ENCODE measurements around the gene PORCN.

PORCN gene

DNA sequence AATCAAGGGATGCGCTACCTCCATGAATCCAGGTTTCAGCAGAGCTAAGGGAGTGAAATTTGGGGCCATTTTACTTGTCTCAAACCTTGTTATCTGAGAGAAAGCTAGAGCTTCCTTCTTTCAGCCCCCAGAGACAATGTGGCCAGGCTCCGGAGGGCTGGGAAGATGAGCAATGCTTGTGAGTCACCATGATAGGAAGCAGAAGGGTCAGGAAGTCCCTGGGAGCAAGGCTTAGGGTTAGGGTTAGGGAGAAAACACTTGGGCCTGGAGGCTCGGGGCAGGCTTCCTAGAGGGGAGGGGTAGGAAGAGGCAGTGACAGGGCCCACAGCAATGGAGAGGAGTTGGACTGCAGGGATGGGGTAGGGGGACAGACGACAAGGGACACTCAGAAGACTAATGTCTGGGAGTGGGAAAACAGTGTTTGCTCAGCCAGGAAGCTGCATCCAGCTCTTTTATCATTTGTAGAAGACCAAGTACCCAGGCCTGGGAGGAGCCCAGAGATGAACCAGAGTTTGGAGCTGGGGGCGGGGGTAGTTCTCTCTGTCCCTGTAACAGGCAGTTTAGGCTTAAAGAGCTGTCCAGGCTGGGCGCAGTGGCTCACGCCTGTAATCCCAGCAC lies 16.4 kb upstream of the PORCN start:
- DNase-seq (ENCODE audit: low read depth) = no peak
- H3K4me3 ChIP-seq (ENCODE audit: low read depth, low read length) = no peak overlapping the region
- TF ChIP-seq, protein P1, sequence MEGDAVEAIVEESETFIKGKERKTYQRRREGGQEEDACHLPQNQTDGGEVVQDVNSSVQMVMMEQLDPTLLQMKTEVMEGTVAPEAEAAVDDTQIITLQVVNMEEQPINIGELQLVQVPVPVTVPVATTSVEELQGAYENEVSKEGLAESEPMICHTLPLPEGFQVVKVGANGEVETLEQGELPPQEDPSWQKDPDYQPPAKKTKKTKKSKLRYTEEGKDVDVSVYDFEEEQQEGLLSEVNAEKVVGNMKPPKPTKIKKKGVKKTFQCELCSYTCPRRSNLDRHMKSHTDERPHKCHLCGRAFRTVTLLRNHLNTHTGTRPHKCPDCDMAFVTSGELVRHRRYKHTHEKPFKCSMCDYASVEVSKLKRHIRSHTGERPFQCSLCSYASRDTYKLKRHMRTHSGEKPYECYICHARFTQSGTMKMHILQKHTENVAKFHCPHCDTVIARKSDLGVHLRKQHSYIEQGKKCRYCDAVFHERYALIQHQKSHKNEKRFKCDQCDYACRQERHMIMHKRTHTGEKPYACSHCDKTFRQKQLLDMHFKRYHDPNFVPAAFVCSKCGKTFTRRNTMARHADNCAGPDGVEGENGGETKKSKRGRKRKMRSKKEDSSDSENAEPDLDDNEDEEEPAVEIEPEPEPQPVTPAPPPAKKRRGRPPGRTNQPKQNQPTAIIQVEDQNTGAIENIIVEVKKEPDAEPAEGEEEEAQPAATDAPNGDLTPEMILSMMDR (IDR thresholded peaks at IDR 0.05; ENCODE audit: insufficient read depth, low read depth, low read length, missing control alignments) = no peak

DNA sequence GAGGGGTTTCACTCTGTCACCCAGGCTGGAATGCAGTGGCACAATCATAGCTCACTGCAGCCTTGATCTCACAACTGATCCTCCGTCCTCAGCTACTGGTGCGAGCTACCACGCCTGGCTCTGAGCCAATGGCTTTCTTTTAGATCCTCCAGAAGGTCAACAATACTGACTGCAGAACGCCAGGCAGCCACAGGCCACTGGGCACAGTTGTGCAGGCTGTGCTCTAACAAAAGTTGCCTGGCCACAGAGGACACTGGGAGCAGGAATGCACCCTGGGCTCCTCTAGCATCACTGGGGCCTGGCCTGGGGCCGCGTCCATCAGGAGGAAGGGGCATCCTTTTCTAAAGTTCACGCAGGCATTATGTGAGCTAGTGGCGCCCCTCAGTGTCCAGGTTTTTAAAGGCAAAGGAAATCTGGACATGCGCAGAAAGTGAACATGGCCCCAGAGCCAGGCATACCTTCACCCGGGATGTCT lies 14.9 kb upstream of the PORCN start:
- no peak for DNase-seq (ENCODE audit: low read depth)
- H3K4me3 ChIP-seq (ENCODE audit: low read depth, low read length) = no peak overlapping the region

DNA sequence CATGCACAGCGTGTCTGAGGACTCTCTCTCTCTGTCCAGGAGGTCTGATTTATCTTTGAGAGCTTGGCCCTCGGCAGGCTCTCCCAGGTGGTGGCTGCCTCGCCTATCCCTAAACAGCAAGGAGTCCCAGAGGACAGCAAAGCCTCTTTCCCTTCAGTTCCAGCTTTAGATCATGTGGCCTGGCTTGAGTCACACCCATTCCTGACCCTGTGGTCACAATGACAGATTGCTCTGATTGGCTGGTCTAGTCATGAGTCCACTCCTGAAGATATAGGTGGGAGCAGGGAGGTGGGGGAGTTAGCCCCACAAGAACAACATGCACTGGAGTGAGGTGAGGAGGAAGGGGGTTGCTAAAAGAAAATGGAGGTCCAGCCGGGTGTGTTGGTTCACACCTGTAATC lies 12.1 kb upstream of the PORCN start:
- no peak overlapping the region for H3K4me3 ChIP-seq (ENCODE audit: low read depth, low read length)
- no peak for DNase-seq (ENCODE audit: low read depth)
- TF ChIP-seq, protein P1 (IDR thresholded peaks at IDR 0.05; ENCODE audit: insufficient read depth, low read depth, low read length, missing control alignments) = no peak

More for the DNA sequence above, 14.9 kb upstream of the PORCN start:
- TF ChIP-seq, protein P1 (IDR thresholded peaks at IDR 0.05; ENCODE audit: insufficient read depth, low read depth, low read length, missing control alignments) = no peak

DNA sequence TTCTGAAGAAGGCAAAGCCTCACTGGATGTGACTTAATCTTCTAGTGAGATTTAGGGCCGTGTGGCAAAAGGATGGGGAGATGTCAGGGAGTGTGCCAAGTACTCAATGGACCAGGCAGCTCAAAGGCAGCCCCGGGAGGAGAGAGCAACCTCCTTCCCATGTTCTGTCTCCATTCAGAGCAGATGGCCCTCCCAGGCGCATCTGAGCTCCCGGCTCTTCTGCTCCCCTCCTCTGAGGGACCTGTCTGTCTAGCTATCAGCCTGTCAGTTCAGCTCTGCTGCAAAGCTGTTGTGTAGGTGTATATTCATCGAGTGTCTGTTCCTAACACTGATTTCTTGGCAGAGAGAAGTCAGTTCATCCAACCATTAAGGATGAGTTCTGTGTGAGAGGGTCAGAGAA lies 10.9 kb upstream of the PORCN start:
- no peak for DNase-seq (ENCODE audit: low read depth)
- H3K4me3 ChIP-seq (ENCODE audit: low read depth, low read length) = no peak overlapping the region
- TF ChIP-seq, protein P1 (IDR thresholded peaks at IDR 0.05; ENCODE audit: insufficient read depth, low read depth, low read length, missing control alignments) = no peak

DNA sequence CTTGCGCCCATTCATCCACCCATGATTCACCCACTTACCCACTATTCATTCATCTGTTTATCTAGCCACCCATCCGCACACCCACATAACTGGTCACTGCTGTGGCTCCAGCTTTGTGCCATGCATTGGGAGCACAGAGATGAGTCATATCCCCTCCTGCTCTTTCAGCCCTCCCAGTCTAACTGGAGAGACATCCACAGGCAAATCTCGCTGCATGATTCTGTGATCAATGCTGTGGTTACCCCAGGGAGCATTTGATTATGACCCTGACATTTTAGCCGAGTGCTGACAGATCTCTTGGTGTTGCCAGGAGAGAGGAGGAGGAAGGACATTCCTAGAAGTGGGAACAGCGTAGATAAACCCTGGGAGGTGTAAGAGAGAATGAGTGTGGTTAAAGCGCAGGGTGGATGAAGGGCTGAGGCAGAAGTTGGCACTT lies 10.4 kb upstream of the PORCN start:
- H3K4me3 ChIP-seq (ENCODE audit: low read depth, low read length) = no peak overlapping the region
- TF ChIP-seq, protein P1 (IDR thresholded peaks at IDR 0.05; ENCODE audit: insufficient read depth, low read depth, low read length, missing control alignments) = no peak
- DNase-seq (ENCODE audit: low read depth) = no peak

DNA sequence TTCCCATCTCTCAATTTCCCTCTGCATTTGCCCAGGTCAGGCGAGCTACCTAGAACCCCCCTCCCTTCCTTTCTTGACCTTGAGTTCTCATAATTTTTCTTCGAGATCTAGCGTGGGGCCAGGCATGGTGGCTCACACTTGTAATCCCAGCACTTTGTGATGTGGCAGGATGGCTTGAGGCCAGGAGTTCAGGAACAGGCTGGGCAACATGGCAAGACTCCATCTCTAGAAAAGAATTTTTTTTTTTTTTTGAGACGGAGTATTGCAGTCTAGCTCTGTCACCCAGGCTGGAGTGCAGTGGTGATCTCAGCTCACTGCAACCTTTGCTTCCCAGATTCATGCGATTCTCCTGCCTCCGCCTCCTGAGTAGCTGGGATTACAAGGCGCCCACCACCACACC lies 4.5 kb upstream of the PORCN start:
- no peak overlapping the region for H3K4me3 ChIP-seq (ENCODE audit: low read depth, low read length)
- DNase-seq (ENCODE audit: low read depth) = no peak
- TF ChIP-seq, protein P1 (IDR thresholded peaks at IDR 0.05; ENCODE audit: insufficient read depth, low read depth, low read length, missing control alignments) = no peak

DNA sequence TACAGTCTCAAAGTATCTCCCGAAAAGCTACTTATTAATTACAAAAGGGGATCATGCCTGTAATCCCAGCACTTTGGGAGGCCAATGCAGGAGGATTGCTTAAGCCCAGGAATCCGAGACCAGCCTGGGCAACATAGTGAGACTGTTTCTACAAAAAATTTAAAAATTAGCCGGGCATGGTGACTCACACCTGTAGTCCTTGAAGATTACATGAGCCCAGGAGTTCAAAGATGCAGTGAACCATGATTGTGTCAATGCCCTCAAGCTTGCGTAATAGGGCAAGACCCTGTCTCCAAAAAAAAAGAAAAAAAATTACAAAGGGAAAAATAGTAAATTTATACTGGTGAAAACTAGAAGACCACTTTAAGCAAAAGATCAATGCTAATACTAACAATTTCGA lies 3.3 kb upstream of the PORCN start:
- TF ChIP-seq, protein P1 (IDR thresholded peaks at IDR 0.05; ENCODE audit: insufficient read depth, low read depth, low read length, missing control alignments) = no peak
- no peak for DNase-seq (ENCODE audit: low read depth)
- no peak overlapping the region for H3K4me3 ChIP-seq (ENCODE audit: low read depth, low read length)
